ENCODE data around the gene KCNIP3.

The KCNIP3 gene

GRCh38 chr2:95314964-95315611 lies 17.9 kb downstream of the KCNIP3 start:
- peak; percentile 11 for DNase-seq

GRCh38 chr2:95315801-95316411 lies 18.8 kb downstream of the KCNIP3 start:
- DNase-seq: no peak

GRCh38 chr2:95316466-95317122 lies 19.4 kb downstream of the KCNIP3 start:
- peak; percentile 25 for DNase-seq

GRCh38 chr2:95317123-95317500 lies 20.0 kb downstream of the KCNIP3 start:
- no peak for DNase-seq

- DNase-seq: no peak
Observed at GRCh38 chr2:95317665-95318425, 20.7 kb downstream of the KCNIP3 start.

- no peak for DNase-seq
Observed at GRCh38 chr2:95318431-95319220, 21.5 kb downstream of the KCNIP3 start.

GRCh38 chr2:95319481-95320343 lies 22.6 kb downstream of the KCNIP3 start:
- DNase-seq: no peak

- DNase-seq: no peak
Observed at GRCh38 chr2:95320344-95320712, 23.2 kb downstream of the KCNIP3 start.

- DNase-seq: no peak
Observed at GRCh38 chr2:95320986-95321767, 24.0 kb downstream of the KCNIP3 start.

GRCh38 chr2:95323347-95324155 lies 26.4 kb downstream of the KCNIP3 start:
- DNase-seq: no peak

- no peak for DNase-seq
Observed at GRCh38 chr2:95325026-95325425, 27.9 kb downstream of the KCNIP3 start.

GRCh38 chr2:95325590-95326432 lies 28.7 kb downstream of the KCNIP3 start:
- DNase-seq: no peak

- DNase-seq: no peak
Observed at GRCh38 chr2:95326433-95327140, 29.4 kb downstream of the KCNIP3 start.

GRCh38 chr2:95327861-95328260 lies 30.7 kb downstream of the KCNIP3 start:
- no peak for DNase-seq

GRCh38 chr2:95328358-95329125 lies 31.4 kb downstream of the KCNIP3 start:
- DNase-seq: no peak

- DNase-seq: no peak
Observed at GRCh38 chr2:95329401-95329800, 32.3 kb downstream of the KCNIP3 start.
